IMR-90 (cell line): ENCODE results near the gene FOXP1. TPM values are rescaled to one million over a fixed set of nuclear protein-coding genes. Genes with fewer than 3 reads are reported as not detected.

Experiments
- ATAC-seq: fragments of 200-7000 bp; cut with Tn5 transposase; 2 replicates; pipeline ENCODE4 v1.9.1; 2020; ENCODE audit warnings: low read depth, mild to moderate bottlenecking, moderate library complexity
- BruUV-seq: library from RNA; stranded (reverse); fragments of 400-500 nt; replicated peaks from 2 replicates; lab custom pipeline; 2021; lab: Mats Ljungman, UMichigan
- CTCF ChIA-PET: fragments of 300-600 bp; formaldehyde crosslinking; extraction: SDS; loops from one replicate; lab custom pipeline; 2021; ENCODE audit warnings: antibody characterized with exemption; lab: Yijun Ruan, JAX
- POLR2A ChIA-PET: fragments of 300-600 bp; sonication (Branson Sonifier 250); formaldehyde crosslinking; loops from one replicate; lab custom pipeline; 2022; ENCODE audit warnings: antibody characterized with exemption; ENCODE audit not compliant: unreplicated experiment; lab: Charles Lee
- DNase-seq: peaks from one replicate; pipeline ENCODE4 v3.0.0; 2013
- H2AFZ ChIP-seq: replicated peaks from 2 replicates; pipeline ENCODE3; 2013; ENCODE audit warnings: low read length, mild to moderate bottlenecking; ENCODE audit not compliant: poor library complexity
- H2AK5ac ChIP-seq: 2 replicates; pipeline ENCODE4 v1.6.1; 2013; ENCODE audit warnings: low read depth, low read length, inconsistent platforms
- H2AK9ac ChIP-seq: replicated peaks from 2 replicates; pipeline ENCODE3; 2013; ENCODE audit warnings: mild to moderate bottlenecking, low read depth, low read length, moderate library complexity; ENCODE audit not compliant: poor library complexity
- H2BK120ac ChIP-seq: 2 replicates; pipeline ENCODE4 v1.6.1; 2013; ENCODE audit warnings: low read depth, low read length, inconsistent platforms
- H2BK15ac ChIP-seq: 3 replicates; pipeline ENCODE4 v1.6.1; 2013; ENCODE audit warnings: low read depth, low read length, inconsistent platforms
- H2BK20ac ChIP-seq: 2 replicates; pipeline ENCODE4 v1.6.1; 2013; ENCODE audit warnings: low read depth, mild to moderate bottlenecking, inconsistent platforms, low read length, moderate library complexity
- H2BK5ac ChIP-seq: 2 replicates; pipeline ENCODE4 v1.6.1; 2013; ENCODE audit warnings: mild to moderate bottlenecking, low read depth, low read length, inconsistent platforms; ENCODE audit not compliant: poor library complexity, severe bottlenecking
- H3K14ac ChIP-seq: replicated peaks from 2 replicates; pipeline ENCODE4 v1.6.1; 2013; ENCODE audit warnings: low read depth, low read length, inconsistent platforms
- H3K18ac ChIP-seq: 2 replicates; pipeline ENCODE4 v1.6.1; 2013; ENCODE audit warnings: low read depth, low read length, control low read depth
- H3K23ac ChIP-seq: 2 replicates; pipeline ENCODE4 v1.6.1; 2013; ENCODE audit warnings: low read depth, low read length, inconsistent platforms
- H3K27ac ChIP-seq: 2 replicates; pipeline ENCODE4 v1.5.1; 2013; ENCODE audit warnings: mild to moderate bottlenecking, control low read depth, low read length; ENCODE audit not compliant: insufficient read depth
- H3K27me3 ChIP-seq: 2 replicates; pipeline ENCODE4 v1.6.1; 2013; ENCODE audit warnings: low read length; ENCODE audit not compliant: control insufficient read depth, insufficient read depth
- H3K36me3 ChIP-seq: 2 replicates; pipeline ENCODE4 v1.6.1; 2013; ENCODE audit warnings: low read length, mixed read lengths; ENCODE audit not compliant: control insufficient read depth, insufficient read depth
- H3K4ac ChIP-seq: 2 replicates; pipeline ENCODE4 v1.6.1; 2013; ENCODE audit warnings: low read depth, low read length, inconsistent platforms
- H3K4me1 ChIP-seq: 2 replicates; pipeline ENCODE4 v1.6.1; 2013; ENCODE audit warnings: low read length, mixed read lengths; ENCODE audit not compliant: control insufficient read depth, insufficient read depth
- H3K4me2 ChIP-seq: 2 replicates; pipeline ENCODE4 v1.6.1; 2013; ENCODE audit warnings: low read depth, mild to moderate bottlenecking, control low read depth, low read length, moderate library complexity
- H3K4me3 ChIP-seq: 2 replicates; pipeline ENCODE4 v1.5.1; 2013; ENCODE audit warnings: low read depth, mild to moderate bottlenecking, control low read depth, low read length, moderate library complexity; ENCODE audit not compliant: insufficient read depth
- H3K56ac ChIP-seq: 2 replicates; pipeline ENCODE4 v1.6.1; 2013; ENCODE audit warnings: low read length, inconsistent platforms; ENCODE audit not compliant: insufficient read depth; ENCODE audit errors: extremely low read depth
- H3K79me1 ChIP-seq, 2 experiments: 2 replicates each; pipeline ENCODE4 v1.6.1; 2013; ENCODE audit warnings: low read length in 2 of 2, inconsistent platforms in 1 of 2, low read depth in 1 of 2
- H3K9ac ChIP-seq: 2 replicates; pipeline ENCODE4 v1.6.1; 2013; ENCODE audit warnings: low read depth, low read length, control low read depth
- H3K9me1 ChIP-seq: 2 replicates; pipeline ENCODE4 v1.6.1; 2013; ENCODE audit warnings: low read length, inconsistent platforms; ENCODE audit not compliant: insufficient read depth
- H3K9me3 ChIP-seq: 2 replicates; pipeline ENCODE4 v1.6.1; 2013; ENCODE audit warnings: low read length; ENCODE audit not compliant: control insufficient read depth, insufficient read depth
- H4K20me1 ChIP-seq: 2 replicates; pipeline ENCODE4 v1.6.1; 2013; ENCODE audit warnings: low read length, inconsistent platforms; ENCODE audit not compliant: insufficient read depth
- H4K5ac ChIP-seq: 2 replicates; pipeline ENCODE4 v1.6.1; 2013; ENCODE audit warnings: mild to moderate bottlenecking, low read depth, low read length, control low read depth
- H4K8ac ChIP-seq, 2 experiments: 2 replicates each; pipeline ENCODE4 v1.6.1; 2013; ENCODE audit warnings: low read depth in 2 of 2, low read length in 2 of 2, control low read depth in 1 of 2, inconsistent platforms in 1 of 2
- H4K91ac ChIP-seq: 2 replicates; pipeline ENCODE4 v1.6.1; 2013; ENCODE audit warnings: low read depth, low read length, inconsistent platforms; ENCODE audit not compliant: insufficient read depth
- BHLHE40 ChIP-seq: fragments of 150-350 bp; IDR thresholded peaks from 2 replicates; pipeline ENCODE4 v1.6.1; 2016; ENCODE audit warnings: mild to moderate bottlenecking, low read depth, low read length
- ELK1 ChIP-seq: fragments of 150-350 bp; IDR thresholded peaks from 2 replicates; pipeline ENCODE4 v1.6.1; 2016; ENCODE audit warnings: low read depth, mild to moderate bottlenecking, low read length, moderate library complexity, borderline replicate concordance
- RAD21 ChIP-seq: IDR thresholded peaks from 2 replicates; pipeline ENCODE4 v1.6.1; 2012; ENCODE audit warnings: low read length, improper control_type of control experiment
- WGBS, 2 experiments: methylation state at CpG; one replicate each; pipeline versions ENCODE4 v1.1.5 to v1.1.7; 2013; ENCODE audit warnings: missing lambda C conversion rate in 2 of 2; ENCODE audit not compliant: insufficient read length in 1 of 2; ENCODE audit errors: extremely low coverage in 2 of 2; 5-methylcytosine and 5-hydroxymethylcytosine counted together
- dilution Hi-C: fragments of 300-500 bp; cut with HindIII; formaldehyde crosslinking; loops from one replicate; pipeline ENCODE4 v1.14.3; 2018; ENCODE audit warnings: low sequenced_read_pairs; ENCODE audit not compliant: unreplicated experiment
- in situ Hi-C: fragments of 300-500 bp; cut with MboI; formaldehyde crosslinking; loops from 3 replicates; pipeline ENCODE4 v1.14.3; 2019; ENCODE audit warnings: low sequenced_read_pairs, inconsistent platforms, mixed read lengths
- intact Hi-C: fragments of 100-400 bp; cut with micrococcal nuclease; formaldehyde crosslinking; loops from 2 replicates; pipeline ENCODE4 v1.10.0; 2022
- polyA plus RNA-seq, 3 experiments: library from polyadenylated mRNA; depleted of rRNA; stranded (reverse); fragments of >200 nt; gene quantifications; 2 replicates each; pipeline ENCODE4 v1.2.3, GENCODE V29; 2012; ENCODE audit warnings: low replicate concordance in 1 of 3
- total RNA-seq: library from RNA; depleted of rRNA; stranded (reverse); fragments of >200 nt; gene quantifications from 2 replicates; pipeline ENCODE4 v1.2.3, GENCODE V29; 2012
- TF ChIP-seq, protein P1 (sequence below): fragments of 150-350 bp; IDR thresholded peaks from 2 replicates; pipeline ENCODE4 v1.6.1; 2017; ENCODE audit warnings: mild to moderate bottlenecking, antibody characterized with exemption, low read length, low read depth

Gene FOXP1
- total and polyA plus RNA-seq, 2 of the 4 experiments (the other 2 are of a cell fraction): 37.0 to 132 TPM

- Histone ChIP-seq H3K14ac (no peak overlapping the region), H3K36me3 (no peaks in the 10 kb centered on the region), H4K91ac (no peak overlapping the region), H3K4me2 (no peak overlapping the region), H3K27ac (no peak overlapping the region), H4K5ac (no peak overlapping the region), H3K9ac (no peak overlapping the region), H4K20me1 (no peaks in the 10 kb centered on the region; the same call in 1 of the 2 replicates), H3K9me1 (no peaks in the 10 kb centered on the region; the same call in 1 of the 2 replicates), H3K4me3 (no peak overlapping the region), H3K18ac (no peak overlapping the region), H2BK20ac (no peak overlapping the region), H2AK9ac (no peak overlapping the region), H2BK15ac (no peak overlapping the region), H3K56ac (no peak overlapping the region), H2AFZ (no peak overlapping the region), H2AK5ac (no peak overlapping the region), H2BK120ac (no peak overlapping the region), H3K4ac (no peak overlapping the region), H3K23ac (no peak overlapping the region), H2BK5ac (no peak overlapping the region), H3K79me1 (peaks cover 14 to 24% of the 10 kb centered on the region in 2 experiments; a peak in 3 of 4 replicates), H3K9me3 (no peaks in the 10 kb centered on the region), H3K27me3 (no peaks in the 10 kb centered on the region), H4K8ac (no peak overlapping the region), H3K4me1 (peaks cover 2% of the 10 kb centered on the region; the same call in 1 of the 2 replicates)
- no peak for TF ChIP-seq RAD21
- no peak for TF ChIP-seq BHLHE40
- TF ChIP-seq ELK1: no peak
- TF ChIP-seq, protein P1, sequence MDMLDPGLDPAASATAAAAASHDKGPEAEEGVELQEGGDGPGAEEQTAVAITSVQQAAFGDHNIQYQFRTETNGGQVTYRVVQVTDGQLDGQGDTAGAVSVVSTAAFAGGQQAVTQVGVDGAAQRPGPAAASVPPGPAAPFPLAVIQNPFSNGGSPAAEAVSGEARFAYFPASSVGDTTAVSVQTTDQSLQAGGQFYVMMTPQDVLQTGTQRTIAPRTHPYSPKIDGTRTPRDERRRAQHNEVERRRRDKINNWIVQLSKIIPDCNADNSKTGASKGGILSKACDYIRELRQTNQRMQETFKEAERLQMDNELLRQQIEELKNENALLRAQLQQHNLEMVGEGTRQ: no peak
- BruUV-seq: no TSS peak
- CTCF ChIA-PET: no interaction called here
- POLR2A ChIA-PET: no interaction called here
- WGBS, 2 experiments: no CpG with 5 or more reads among the region's 4 CpGs
- no peak for ATAC-seq
- dilution Hi-C loops (no loop called here), intact Hi-C loops (no loop called here), in situ Hi-C loops (no loop called here)
- DNase-seq: no peak
These were observed 181.2 kb downstream of the FOXP1 start for GRCh38 chr3:71402280-71402679.
